ENCODE measurements around the gene ZGPAT. TPM values are rescaled to one million over a fixed set of nuclear protein-coding genes. Genes with fewer than 3 reads are reported as not detected.
"Not testable (repeated sequence)": the region's sequence is repeated elsewhere in the genome, so short reads cannot be mapped to it uniquely, and the experiment has no call there.

The ZGPAT gene
- total RNA-seq: 23.8 TPM

GRCh38 chr20:63707558-63708300 is at the start of gene ZGPAT, which contains the start of gene ARFRP1:
ZGPAT (plus strand) TSS chr20:63708039; CDS start chr20:63708581, 542 bp downstream.
ARFRP1 (minus strand) TSS chr20:63707976; CDS start chr20:63707091, 885 bp downstream.
- DNase-seq (ENCODE audit: low spot score) (peak; percentile 94), ATAC-seq (peak; percentile 95)
- intact Hi-C loops (cut with DNase I): no loop called here

- DNase-seq (ENCODE audit: low spot score): peak; percentile 60
- peak; percentile 35 for ATAC-seq
- intact Hi-C loops (cut with DNase I): no loop called here
These were observed 49.1 kb upstream of the ZGPAT start for GRCh38 chr20:63658749-63659187.

DNA sequence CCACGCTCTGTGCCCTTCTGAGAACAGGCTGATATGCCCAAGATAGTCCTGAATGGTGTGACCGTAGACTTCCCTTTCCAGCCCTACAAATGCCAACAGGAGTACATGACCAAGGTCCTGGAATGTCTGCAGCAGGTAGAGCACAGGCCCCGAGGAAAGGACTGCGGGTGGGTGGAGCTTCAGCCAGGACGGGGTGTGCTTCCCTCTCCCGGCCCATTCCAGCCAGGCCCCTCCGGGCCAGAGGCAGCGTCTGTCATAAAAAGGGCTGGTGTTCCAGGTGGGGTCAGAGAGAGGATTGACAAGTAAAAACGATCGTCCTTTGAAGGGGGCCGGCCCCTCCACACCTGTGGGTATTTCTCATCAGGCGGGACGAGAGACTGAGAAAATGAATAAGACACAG is 48.5 kb upstream of the ZGPAT start:
- ATAC-seq (no peak), DNase-seq (ENCODE audit: low spot score) (peak; percentile 62)
- intact Hi-C loops (cut with DNase I): no loop called here

GRCh38 chr20:63660174-63660573 is 47.7 kb upstream of the ZGPAT start:
- DNase-seq (ENCODE audit: low spot score); ATAC-seq: not testable (repeated sequence)
- intact Hi-C loops (cut with DNase I): loop anchor here (10.0 kb wide), 1 partner anchor 85 kb away; no protein-coding TSS in a partner anchor

GRCh38 chr20:63660622-63661021 is 47.2 kb upstream of the ZGPAT start:
- intact Hi-C loops (cut with DNase I): loop anchor here (10.0 kb wide), 1 partner anchor 84 kb away; no protein-coding TSS in a partner anchor
- no peak for DNase-seq (ENCODE audit: low spot score)
- no peak for ATAC-seq

- ATAC-seq (no peak), DNase-seq (ENCODE audit: low spot score) (no peak)
- intact Hi-C loops (cut with DNase I): loop anchor here (10.0 kb wide), 1 partner anchor 84 kb away; no protein-coding TSS in a partner anchor
These were observed 46.7 kb upstream of the ZGPAT start for GRCh38 chr20:63661108-63661507.

DNA sequence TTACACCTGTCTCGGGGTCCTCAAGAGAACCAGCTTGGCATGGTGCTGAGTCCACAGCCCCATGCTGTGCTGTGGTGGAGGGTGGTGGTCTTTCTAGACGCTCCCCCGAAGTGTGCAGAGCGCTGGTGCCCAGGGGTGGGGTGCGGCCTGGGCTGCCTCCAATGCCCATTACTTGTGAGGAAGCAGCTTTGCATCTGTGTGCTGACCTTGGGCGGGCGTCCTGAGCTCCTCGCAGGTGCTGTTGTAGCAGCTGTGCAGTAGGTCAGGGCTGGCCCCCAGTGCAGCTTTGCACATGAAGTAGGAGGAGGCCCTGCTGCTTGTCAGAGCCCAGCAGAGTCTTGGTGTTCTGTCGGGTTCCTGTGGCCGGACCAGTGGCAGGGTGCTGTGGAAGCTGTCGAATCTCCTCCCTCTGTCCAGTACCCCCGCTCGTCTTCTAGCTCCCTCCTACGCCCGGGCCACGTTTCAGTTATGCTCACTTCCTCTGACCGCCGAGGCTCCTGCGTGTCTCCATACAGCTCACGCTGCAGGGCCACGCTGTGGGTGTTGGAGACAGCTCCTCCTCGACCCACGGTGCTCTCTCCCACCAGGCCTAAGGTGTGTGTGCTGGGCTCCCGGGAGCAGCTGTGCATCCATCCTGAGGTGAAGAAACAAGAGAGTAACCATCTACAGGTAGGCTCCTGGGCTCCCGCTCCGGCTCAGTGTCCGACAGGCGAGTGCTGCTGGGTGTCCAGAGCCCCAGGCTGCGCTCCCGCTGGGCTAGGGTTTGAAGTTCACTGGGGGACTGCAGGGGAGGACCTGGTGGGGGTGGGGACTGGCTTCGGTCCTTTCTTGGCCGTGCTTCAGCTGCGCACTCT is 45.7 kb upstream of the ZGPAT start:
- ATAC-seq (no peak), DNase-seq (ENCODE audit: low spot score) (no peak)
- intact Hi-C loops (cut with DNase I): loop anchor here (10.0 kb wide), 1 partner anchor 83 kb away; no protein-coding TSS in a partner anchor

DNA sequence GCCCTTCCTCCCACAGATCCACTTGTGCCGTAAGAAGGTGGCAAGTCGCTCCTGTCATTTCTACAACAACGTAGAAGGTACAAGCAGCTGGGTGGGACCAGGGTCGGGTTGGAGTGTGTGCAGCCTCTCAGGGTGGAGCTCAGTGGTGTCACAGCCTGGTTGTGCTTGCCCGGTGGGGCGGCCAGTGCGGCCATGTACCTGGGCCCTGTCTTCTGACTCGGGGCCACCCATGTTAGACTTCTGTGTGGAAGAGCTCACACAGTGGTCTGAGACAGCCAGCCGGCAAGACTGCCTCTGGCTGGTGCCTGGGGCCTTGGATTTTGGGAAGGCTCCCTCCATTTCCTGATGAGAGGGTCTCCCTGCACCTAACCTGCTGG is 45.0 kb upstream of the ZGPAT start:
- DNase-seq (ENCODE audit: low spot score) (no peak), ATAC-seq (no peak)
- intact Hi-C loops (cut with DNase I): loop anchor here (10.0 kb wide), 1 partner anchor 82 kb away; no protein-coding TSS in a partner anchor

DNA sequence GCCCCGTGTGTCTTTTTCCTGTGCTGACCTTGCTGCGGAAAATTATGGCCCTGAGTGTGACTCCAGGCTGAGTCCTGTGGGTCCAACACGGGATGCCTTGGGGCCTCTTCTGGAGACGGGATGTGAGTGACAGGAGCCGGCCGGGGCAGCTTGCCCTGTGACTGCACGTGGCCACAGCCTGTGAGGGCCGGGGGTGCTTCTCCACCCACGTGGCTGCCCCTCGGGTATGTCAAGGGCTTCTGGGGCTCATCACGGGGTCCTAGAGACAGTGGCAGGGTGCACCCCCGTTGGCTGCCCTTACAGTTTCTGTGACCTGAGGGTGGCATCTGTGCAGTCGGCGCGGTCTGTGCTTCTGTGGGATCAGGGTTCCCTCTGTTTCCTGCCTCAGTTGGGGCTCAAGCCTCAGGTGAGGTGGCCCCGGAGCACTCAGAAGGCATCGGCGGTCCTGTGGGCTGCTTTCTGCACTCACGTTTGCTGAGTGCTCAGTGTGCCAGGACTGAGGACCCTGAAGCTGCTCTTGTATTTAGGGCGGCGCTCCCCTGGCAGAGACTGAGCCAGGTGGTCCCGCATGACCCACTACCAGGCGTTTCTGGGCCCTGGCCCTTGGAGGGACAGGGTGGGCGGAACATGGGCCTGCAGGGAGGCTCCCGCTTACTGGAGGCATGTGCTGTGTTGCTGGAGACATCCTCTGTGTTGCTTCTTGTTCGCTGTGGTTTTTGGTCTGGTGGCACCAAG is 44.3 kb upstream of the ZGPAT start:
- DNase-seq (ENCODE audit: low spot score) (peak; percentile 56), ATAC-seq (no peak)
- intact Hi-C loops (cut with DNase I): loop anchor here (10.0 kb wide), 1 partner anchor 81 kb away; no protein-coding TSS in a partner anchor

- ATAC-seq: no peak
- intact Hi-C loops (cut with DNase I): loop anchor here (10.0 kb wide), 1 partner anchor 81 kb away; no protein-coding TSS in a partner anchor
- DNase-seq (ENCODE audit: low spot score): no peak
These were observed 43.5 kb upstream of the ZGPAT start for GRCh38 chr20:63664143-63664851.

GRCh38 chr20:63664861-63665594 is 42.8 kb upstream of the ZGPAT start:
- DNase-seq (ENCODE audit: low spot score): no peak
- intact Hi-C loops (cut with DNase I): loop anchor here (10.0 kb wide), 1 partner anchor 80 kb away; no protein-coding TSS in a partner anchor
- peak; percentile 70 for ATAC-seq

DNA sequence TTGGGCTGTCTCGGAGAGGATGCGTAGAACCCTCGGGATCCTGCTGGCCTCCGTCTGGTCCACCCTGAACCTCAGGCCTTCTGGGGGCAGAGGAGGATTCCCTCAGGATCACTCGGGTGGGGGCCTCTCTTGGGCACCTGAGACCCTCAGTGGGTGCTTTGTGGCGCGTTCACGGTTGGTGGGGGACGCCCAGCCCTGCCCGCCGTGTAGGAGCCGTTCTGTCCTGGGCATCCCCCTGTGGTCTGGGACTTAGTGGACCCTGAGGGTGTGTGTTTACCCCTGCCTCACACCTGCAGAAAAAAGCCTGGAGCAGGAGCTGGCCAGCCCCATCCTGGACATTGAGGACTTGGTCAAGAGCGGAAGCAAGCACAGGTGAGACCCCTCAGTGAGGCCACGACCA is 42.1 kb upstream of the ZGPAT start:
- no peak for DNase-seq (ENCODE audit: low spot score)
- no peak for ATAC-seq
- intact Hi-C loops (cut with DNase I): loop anchor here (10.0 kb wide), 1 partner anchor 79 kb away; no protein-coding TSS in a partner anchor

- no peak for ATAC-seq
- no peak for DNase-seq (ENCODE audit: low spot score)
- intact Hi-C loops (cut with DNase I): loop anchor here (10.0 kb wide), 1 partner anchor 77 kb away; no protein-coding TSS in a partner anchor
These were observed 40.0 kb upstream of the ZGPAT start for GRCh38 chr20:63667858-63668257.

- no peak for DNase-seq (ENCODE audit: low spot score)
- intact Hi-C loops (cut with DNase I): loop anchor here (10.0 kb wide), 1 partner anchor 76 kb away; no protein-coding TSS in a partner anchor
- ATAC-seq: no peak
These were observed 39.5 kb upstream of the ZGPAT start for GRCh38 chr20:63668351-63668750.

DNA sequence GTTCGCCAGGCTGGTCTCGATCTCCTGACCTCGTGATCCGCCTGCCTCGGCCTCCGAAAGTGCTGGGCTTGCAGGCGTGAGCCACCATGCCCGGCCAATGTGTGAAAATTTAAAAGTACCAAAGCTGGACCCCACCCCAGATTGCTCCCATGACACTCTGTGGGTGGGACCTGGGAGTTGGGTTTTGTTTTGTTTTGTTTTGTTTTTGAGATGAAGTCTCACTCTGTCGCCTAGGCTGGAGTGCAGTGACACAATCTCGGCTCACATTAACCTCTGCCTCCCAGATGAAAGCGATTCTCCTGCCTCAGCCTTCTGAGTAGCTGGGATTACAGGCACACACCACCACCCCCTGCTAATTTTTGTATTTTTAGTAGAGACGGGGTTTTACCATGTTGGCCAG is 36.1 kb upstream of the ZGPAT start:
- intact Hi-C loops (cut with DNase I); DNase-seq (ENCODE audit: low spot score); ATAC-seq: not testable (repeated sequence)

GRCh38 chr20:63672666-63673065 is 35.2 kb upstream of the ZGPAT start:
- DNase-seq (ENCODE audit: low spot score): no peak
- intact Hi-C loops (cut with DNase I): no loop called here

DNA sequence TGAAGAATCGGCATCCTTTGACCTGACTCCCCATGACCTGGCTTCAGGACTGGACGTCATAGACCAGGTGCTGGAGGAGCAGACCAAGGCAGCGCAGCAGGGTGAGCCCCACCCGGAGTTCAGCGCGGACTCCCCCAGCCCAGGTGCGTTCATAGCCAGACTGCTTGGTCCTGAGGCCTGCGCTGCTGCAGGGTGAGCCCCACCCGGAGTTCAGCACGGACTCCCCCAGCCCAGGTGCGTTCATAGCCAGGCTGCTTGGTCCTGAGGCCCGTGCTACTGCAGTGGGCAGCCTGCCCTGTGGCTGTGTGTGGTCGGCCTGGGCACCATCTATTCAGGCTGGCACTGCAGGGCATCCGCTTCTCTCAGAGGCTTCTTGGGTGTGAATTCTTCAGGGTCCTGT is 33.9 kb upstream of the ZGPAT start:
- no peak for DNase-seq (ENCODE audit: low spot score)
- ATAC-seq: no peak
- intact Hi-C loops (cut with DNase I): no loop called here

More at GRCh38 chr20:63672666-63673065, 35.2 kb upstream of the ZGPAT start:
- ATAC-seq: no peak
